Muscle of leg (tissue), 11 donors: Measurements from ENCODE around the gene ORAI2. TPM values are rescaled to one million over a fixed set of nuclear protein-coding genes. Genes with fewer than 3 reads are reported as not detected.
A peak's percentile ranks its signal among the peaks of the same experiment; 100 is the strongest.

Source experiments
- DNase-seq: peaks from one replicate; pipeline ENCODE4 v3.0.0; 2013
- H3K27ac ChIP-seq: one replicate; pipeline ENCODE4 v1.5.1; 2013; ENCODE audit warnings: mild to moderate bottlenecking, low read length, control low read depth
- H3K27me3 ChIP-seq: one replicate; pipeline ENCODE4 v1.6.1; 2013; ENCODE audit warnings: low read length; ENCODE audit not compliant: control insufficient read depth, insufficient read depth
- H3K36me3 ChIP-seq: one replicate; pipeline ENCODE4 v1.6.1; 2013; ENCODE audit warnings: low read length; ENCODE audit not compliant: control insufficient read depth, insufficient read depth
- H3K4me1 ChIP-seq: one replicate; pipeline ENCODE4 v1.6.1; 2013; ENCODE audit warnings: low read length; ENCODE audit not compliant: control insufficient read depth, insufficient read depth
- H3K4me3 ChIP-seq: one replicate; pipeline ENCODE4 v1.5.1; 2013; ENCODE audit warnings: low read length, control low read depth
- H3K9me3 ChIP-seq: replicated peaks from 2 replicates; pipeline ENCODE4 v1.6.1; 2013; ENCODE audit warnings: low read depth, low read length; ENCODE audit not compliant: control insufficient read depth
- WGBS: methylation state at CpG from one replicate; pipeline ENCODE4 v1.1.5; 2013; ENCODE audit warnings: missing lambda C conversion rate; ENCODE audit not compliant: insufficient coverage; 5-methylcytosine and 5-hydroxymethylcytosine counted together
- polyA plus RNA-seq, 8 donors: library from polyadenylated mRNA; unstranded; fragments of 120-200 nt; gene quantifications; one replicate each; pipeline versions ENCODE4 v1.2.1 to v1.2.3, GENCODE V29; 2013; ENCODE audit warnings: inconsistent platforms in 1 of 8, low replicate concordance in 1 of 8; ENCODE audit not compliant: insufficient read length in 8 of 8, insufficient read depth in 1 of 8
- total RNA-seq: library from RNA; stranded (reverse); fragments of 120-200 nt; gene quantifications from one replicate; pipeline ENCODE4 v1.2.4, GENCODE V29; 2013

The ORAI2 gene
- total and polyA plus RNA-seq, 9 donors = 7.0 to 17.8 (median 11.5) TPM

DNA sequence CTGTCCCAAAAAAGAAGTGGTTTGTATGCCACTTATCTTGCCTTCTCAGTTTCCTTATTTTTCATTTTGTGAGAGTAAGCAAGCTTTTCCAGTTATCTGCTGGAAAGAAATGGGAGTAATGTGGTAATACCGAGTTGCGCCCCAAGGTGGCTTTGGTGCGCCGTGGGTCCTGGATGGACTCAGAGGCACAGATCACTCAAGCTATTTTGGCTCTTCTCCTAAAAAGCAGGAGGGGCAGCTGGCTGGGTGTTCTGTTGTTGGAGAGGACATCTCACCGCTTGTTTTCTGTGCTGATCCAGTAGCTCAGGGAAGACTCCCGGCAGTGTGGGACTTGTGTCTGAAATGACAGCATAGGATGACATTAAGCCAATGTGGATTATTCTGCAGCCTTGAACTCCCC, 20.8 kb upstream of the ORAI2 start:
- 88% methylated on average over 4 of the region's 6 CpGs for WGBS
- Histone ChIP-seq H3K36me3 (peaks cover 79% of the 10 kb centered on the region), H3K27ac (no peak overlapping the region), H3K4me1 (no peaks in the 10 kb centered on the region), H3K9me3 (no peaks in the 10 kb centered on the region), H3K4me3 (no peak overlapping the region), H3K27me3 (no peaks in the 10 kb centered on the region)
- DNase-seq = peak; percentile 39

DNA sequence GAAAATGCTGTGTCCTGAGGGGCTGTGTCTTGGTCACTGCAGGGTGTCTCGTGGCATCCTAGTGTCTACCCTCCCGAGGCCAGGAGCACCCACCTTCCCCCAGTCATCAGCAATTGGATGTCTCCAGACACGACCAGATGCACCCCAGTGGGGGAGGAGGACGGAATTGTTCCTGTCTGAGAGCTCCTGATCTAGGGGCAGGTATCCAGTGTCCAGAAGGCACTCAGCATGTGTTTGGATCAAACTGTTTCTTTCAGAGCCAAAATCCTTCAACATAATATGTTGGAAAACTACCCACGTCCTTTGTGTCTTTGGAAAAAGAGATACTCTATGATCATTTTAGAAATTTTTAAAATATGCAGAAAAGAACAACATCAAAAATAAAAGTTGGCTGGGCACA, 20.3 kb upstream of the ORAI2 start:
- Histone ChIP-seq H3K27me3 (no peaks in the 10 kb centered on the region), H3K9me3 (no peaks in the 10 kb centered on the region), H3K4me3 (no peak overlapping the region), H3K36me3 (peaks cover 77% of the 10 kb centered on the region), H3K4me1 (no peaks in the 10 kb centered on the region), H3K27ac (no peak overlapping the region)
- WGBS = no CpG with 5 or more reads among the region's 5 CpGs
- no peak for DNase-seq

GRCh38 chr7:102413611-102414010, 19.8 kb upstream of the ORAI2 start:
- no peak overlapping the region for H3K4me3 ChIP-seq
- H3K36me3 ChIP-seq = peaks cover 77% of the 10 kb centered on the region
- 93% methylated on average over 4 of the region's 4 CpGs for WGBS
- no peaks in the 10 kb centered on the region for H3K4me1 ChIP-seq
- no peaks in the 10 kb centered on the region for H3K27me3 ChIP-seq
- no peak overlapping the region for H3K27ac ChIP-seq
- H3K9me3 ChIP-seq = no peaks in the 10 kb centered on the region
- DNase-seq = no peak

- DNase-seq = no peak
- Histone ChIP-seq H3K4me3 (no peak overlapping the region), H3K27me3 (no peaks in the 10 kb centered on the region), H3K27ac (no peak overlapping the region), H3K36me3 (peaks cover 73% of the 10 kb centered on the region), H3K4me1 (no peaks in the 10 kb centered on the region), H3K9me3 (no peaks in the 10 kb centered on the region)
- WGBS = 93% methylated on average over 7 of the region's 12 CpGs
Observed at GRCh38 chr7:102415685-102416225, 17.6 kb upstream of the ORAI2 start.

- Histone ChIP-seq H3K27ac (no peak overlapping the region), H3K4me3 (no peak overlapping the region), H3K27me3 (no peaks in the 10 kb centered on the region), H3K4me1 (no peaks in the 10 kb centered on the region), H3K9me3 (no peaks in the 10 kb centered on the region), H3K36me3 (peaks cover 74% of the 10 kb centered on the region)
- DNase-seq = no peak
- 100% methylated on average over 1 of the region's 6 CpGs for WGBS
Observed at GRCh38 chr7:102416406-102416805, 17.0 kb upstream of the ORAI2 start.

DNA sequence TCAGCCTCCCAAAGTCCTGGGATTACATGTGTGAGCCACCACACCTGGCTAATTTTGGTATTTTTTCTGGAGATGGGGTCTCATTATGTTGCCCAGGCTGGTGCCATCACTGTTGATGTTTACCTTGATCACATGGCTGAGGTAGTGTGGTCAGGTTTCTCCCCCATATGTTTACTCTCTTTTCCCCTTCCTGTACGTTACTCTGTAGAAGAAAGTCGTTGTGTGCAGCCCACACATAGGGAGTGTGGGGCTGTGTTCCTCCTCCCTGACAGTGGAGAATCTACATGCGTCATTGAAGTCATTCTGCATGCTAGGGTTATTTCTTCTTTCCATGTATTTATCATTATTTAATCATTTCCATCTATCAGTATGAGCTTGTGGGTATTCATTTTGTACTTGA, 16.3 kb upstream of the ORAI2 start:
- no CpG with 5 or more reads among the region's 3 CpGs for WGBS
- peaks cover 76% of the 10 kb centered on the region for H3K36me3 ChIP-seq

DNA sequence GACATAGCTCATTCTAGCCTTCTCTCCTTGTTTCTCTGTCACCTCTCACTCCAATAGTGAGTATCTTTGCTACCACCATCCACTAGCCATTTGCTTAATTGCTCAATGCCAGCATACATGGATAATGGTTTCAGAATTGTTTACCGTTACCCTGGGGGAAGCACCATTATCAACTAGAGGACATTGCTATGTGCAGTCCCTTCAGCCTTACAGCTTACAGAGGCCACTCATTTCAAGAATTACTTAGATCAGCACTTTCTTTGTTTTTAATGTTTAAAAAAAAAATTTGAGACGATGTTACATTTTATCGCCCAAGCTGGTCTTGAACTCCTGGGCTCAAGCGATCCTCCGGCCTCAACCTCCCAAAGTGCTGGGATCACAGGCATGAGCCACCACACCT, 14.8 kb upstream of the ORAI2 start:
- H3K4me3 ChIP-seq = no peak overlapping the region
- no peaks in the 10 kb centered on the region for H3K9me3 ChIP-seq
- H3K27me3 ChIP-seq = no peaks in the 10 kb centered on the region
- peaks cover 73% of the 10 kb centered on the region for H3K36me3 ChIP-seq
- H3K27ac ChIP-seq = no peak overlapping the region
- no peaks in the 10 kb centered on the region for H3K4me1 ChIP-seq
- 93% methylated on average over 4 of the region's 5 CpGs for WGBS
- DNase-seq = no peak

More for the DNA sequence above, 16.3 kb upstream of the ORAI2 start:
- H3K27me3 ChIP-seq = no peaks in the 10 kb centered on the region
- H3K4me1 ChIP-seq = no peaks in the 10 kb centered on the region
- H3K4me3 ChIP-seq = no peak overlapping the region
- no peaks in the 10 kb centered on the region for H3K9me3 ChIP-seq
- no peak overlapping the region for H3K27ac ChIP-seq
- no peak for DNase-seq

DNA sequence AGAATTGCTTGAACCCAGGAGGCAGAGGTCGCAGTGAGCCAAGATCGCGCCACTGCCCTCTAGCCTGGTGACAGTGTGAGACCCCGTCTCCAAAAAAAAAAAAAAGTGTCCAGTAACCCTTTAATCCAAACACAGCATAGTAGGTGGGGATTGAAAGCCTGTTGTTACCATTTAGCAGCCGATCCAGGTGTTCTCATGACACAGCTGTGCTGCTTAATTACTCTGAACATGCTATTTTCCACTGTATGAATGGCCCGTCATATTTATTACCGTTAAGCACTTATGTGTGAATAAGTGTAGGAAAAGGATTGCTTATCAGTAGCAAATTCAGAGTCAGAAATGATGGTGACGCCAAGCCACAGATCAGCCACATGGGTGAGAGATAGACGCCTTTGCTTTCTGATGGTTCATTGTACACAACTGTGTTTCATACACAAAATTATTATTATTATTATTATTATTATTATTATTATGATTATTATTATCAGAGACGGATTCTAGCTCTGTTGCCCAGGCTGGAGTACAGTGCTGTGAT, 11.6 kb upstream of the ORAI2 start:
- Histone ChIP-seq H3K4me1 (peaks cover 25% of the 10 kb centered on the region), H3K36me3 (peaks cover 81% of the 10 kb centered on the region), H3K9me3 (no peaks in the 10 kb centered on the region), H3K27ac (no peak overlapping the region), H3K27me3 (no peaks in the 10 kb centered on the region), H3K4me3 (no peak overlapping the region)
- no peak for DNase-seq
- 100% methylated on average over 1 of the region's 10 CpGs for WGBS

DNA sequence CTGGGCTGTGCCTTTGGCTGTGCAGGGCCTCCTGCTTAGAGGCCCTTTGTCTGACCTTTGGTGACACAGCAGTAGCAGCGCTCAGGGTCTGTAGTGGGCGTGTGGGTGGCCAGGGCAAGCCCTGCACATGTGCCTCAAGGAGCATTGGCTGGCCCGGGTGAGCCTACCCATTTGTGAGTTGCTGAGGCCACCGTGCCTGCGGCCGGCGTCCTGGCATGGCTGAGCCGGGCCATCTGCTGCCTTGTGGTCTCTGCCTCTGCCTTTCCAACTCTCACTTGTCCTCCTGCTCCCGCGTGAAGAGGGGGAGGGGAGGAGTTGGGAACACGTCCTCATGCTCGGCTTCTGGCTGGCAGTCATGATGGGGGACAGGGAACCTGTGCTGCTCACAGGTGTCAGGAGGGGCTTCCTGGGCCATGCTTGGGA, 9.2 kb upstream of the ORAI2 start:
- Histone ChIP-seq H3K36me3 (peaks cover 69% of the 10 kb centered on the region), H3K27ac (no peak overlapping the region), H3K27me3 (no peaks in the 10 kb centered on the region), H3K9me3 (no peaks in the 10 kb centered on the region), H3K4me3 (no peak overlapping the region), H3K4me1 (peaks cover 26% of the 10 kb centered on the region)
- DNase-seq = peak; percentile 40
- 66% methylated on average over 11 of the region's 12 CpGs for WGBS

DNA sequence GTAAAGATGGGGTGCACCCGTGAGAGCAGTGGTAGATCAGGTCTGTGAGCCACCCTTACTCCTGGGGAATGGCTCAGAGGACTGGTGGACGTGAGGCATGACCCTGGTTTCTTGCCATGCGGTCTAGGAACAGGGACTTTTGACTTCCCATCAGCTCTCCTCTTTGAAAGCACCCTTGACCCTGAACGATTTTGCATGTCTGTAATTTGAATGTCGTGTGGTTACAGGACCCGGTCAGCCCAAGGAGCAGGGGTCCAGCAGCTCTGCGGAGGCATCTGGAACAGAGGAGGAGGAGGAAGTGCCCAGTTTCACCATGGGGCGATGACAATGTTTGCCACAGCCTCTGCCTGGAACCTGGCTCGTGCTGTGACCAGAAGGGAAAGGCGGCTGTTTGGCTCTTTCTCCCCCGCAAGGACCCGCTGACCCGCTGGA, 8.6 kb upstream of the ORAI2 start:
- Histone ChIP-seq H3K4me3 (no peak overlapping the region), H3K27me3 (no peaks in the 10 kb centered on the region), H3K27ac (no peak overlapping the region), H3K4me1 (peaks cover 26% of the 10 kb centered on the region), H3K36me3 (peaks cover 65% of the 10 kb centered on the region), H3K9me3 (no peaks in the 10 kb centered on the region)
- no peak for DNase-seq
- WGBS = 74% methylated on average over 9 of the region's 13 CpGs
